ENCODE results near the gene CAMLG. TPM values are rescaled to one million over a fixed set of nuclear protein-coding genes. Genes with fewer than 3 reads are reported as not detected.

CAMLG gene
- total RNA-seq, 2 experiments from 2014 or later, result 19.8 to 35.2 TPM

- Mint-ChIP-seq H3K36me3 (ENCODE audit: low read depth) (peaks cover 43% of the 10 kb centered on the region), H3K9me3 (ENCODE audit: low read depth) (no peaks in the 10 kb centered on the region), H3K27ac (no peak overlapping the region), H3K27me3 (no peaks in the 10 kb centered on the region), H3K4me1 (no peaks in the 10 kb centered on the region), H3K4me3 (no peak overlapping the region)
- ATAC-seq (no peak), DNase-seq (no peak)
- ChIA-PET CTCF (interaction anchor here (0.6 to 1.0 kb wide), 4 partner anchors 8 to 123 kb away, joined by 3 to 4 read pairs (median 4); partner anchors contain the start of gene PCBD2), POLR2A (no interaction called here)
- intact Hi-C loops (cut with DNase I, micrococcal nuclease), result loop anchor here in 1 of 2 experiments (1.0 to 5.0 kb wide), 2 partner anchors 43 to 121 kb away; partner anchors contain the start of gene PCBD2
Observed at GRCh38 chr5:134784241-134784920, 46.0 kb downstream of the CAMLG start.

GRCh38 chr5:134784946-134785620 lies 46.7 kb downstream of the CAMLG start:
- no peak overlapping the region for H3K27ac Mint-ChIP-seq
- no peak for DNase-seq
- ChIA-PET POLR2A (no interaction called here), CTCF (interaction anchor here (0.6 to 1.0 kb wide), 3 partner anchors 8 to 119 kb away, joined by 3 to 4 read pairs (median 4); partner anchors contain the start of gene PCBD2)
- intact Hi-C loops (cut with DNase I, micrococcal nuclease), result loop anchor here in 1 of 2 experiments (1.0 to 5.0 kb wide), 2 partner anchors 42 to 120 kb away; partner anchors contain the start of gene PCBD2
- H3K4me1 Mint-ChIP-seq, result no peaks in the 10 kb centered on the region
- no peak for ATAC-seq
- H3K4me3 Mint-ChIP-seq, result no peak overlapping the region
- no peaks in the 10 kb centered on the region for H3K9me3 Mint-ChIP-seq (ENCODE audit: low read depth)
- H3K36me3 Mint-ChIP-seq (ENCODE audit: low read depth), result peaks cover 45% of the 10 kb centered on the region
- no peaks in the 10 kb centered on the region for H3K27me3 Mint-ChIP-seq

GRCh38 chr5:134787692-134788091 lies 49.3 kb downstream of the CAMLG start:
- ChIA-PET POLR2A (no interaction called here), CTCF (interaction anchor here (1.0 kb wide), 1 partner anchor 13 kb away, joined by 5 read pairs; no protein-coding TSS in a partner anchor)
- no peak overlapping the region for H3K27ac Mint-ChIP-seq
- H3K9me3 Mint-ChIP-seq (ENCODE audit: low read depth), result no peaks in the 10 kb centered on the region
- no peak for DNase-seq
- ATAC-seq, result no peak
- H3K4me1 Mint-ChIP-seq, result no peaks in the 10 kb centered on the region
- peaks cover 48% of the 10 kb centered on the region for H3K36me3 Mint-ChIP-seq (ENCODE audit: low read depth)
- H3K27me3 Mint-ChIP-seq, result no peaks in the 10 kb centered on the region
- H3K4me3 Mint-ChIP-seq, result no peak overlapping the region
- intact Hi-C loops (cut with DNase I, micrococcal nuclease), result no loop called here

GRCh38 chr5:134791580-134791979 lies 53.2 kb downstream of the CAMLG start:
- no peak overlapping the region for H3K27ac Mint-ChIP-seq
- ChIA-PET CTCF (interaction anchor here (1.5 kb wide), 1 partner anchor 13 kb away, joined by 4 read pairs; no protein-coding TSS in a partner anchor), POLR2A (no interaction called here)
- H3K36me3 Mint-ChIP-seq (ENCODE audit: low read depth), result peaks cover 55% of the 10 kb centered on the region
- DNase-seq (no peak), ATAC-seq (no peak)
- no peaks in the 10 kb centered on the region for H3K4me1 Mint-ChIP-seq
- no peaks in the 10 kb centered on the region for H3K27me3 Mint-ChIP-seq
- intact Hi-C loops (cut with DNase I, micrococcal nuclease), result no loop called here
- no peak overlapping the region for H3K4me3 Mint-ChIP-seq
- no peaks in the 10 kb centered on the region for H3K9me3 Mint-ChIP-seq (ENCODE audit: low read depth)

GRCh38 chr5:134792286-134792685 lies 53.9 kb downstream of the CAMLG start:
- ATAC-seq, result no peak
- CTCF ChIA-PET, result interaction anchor here (0.6 kb wide), 2 partner anchors 8 to 9 kb away, joined by 3 read pairs; no protein-coding TSS in a partner anchor
- POLR2A ChIA-PET, result no interaction called here
- no peak overlapping the region for H3K4me3 Mint-ChIP-seq
- no peaks in the 10 kb centered on the region for H3K4me1 Mint-ChIP-seq
- H3K36me3 Mint-ChIP-seq (ENCODE audit: low read depth), result peaks cover 51% of the 10 kb centered on the region
- no peaks in the 10 kb centered on the region for H3K9me3 Mint-ChIP-seq (ENCODE audit: low read depth)
- DNase-seq, result no peak
- peak overlapping the region; percentile 6 for H3K27ac Mint-ChIP-seq
- intact Hi-C loops (cut with DNase I, micrococcal nuclease), result no loop called here
- H3K27me3 Mint-ChIP-seq, result no peaks in the 10 kb centered on the region

GRCh38 chr5:134793111-134793510 lies 54.8 kb downstream of the CAMLG start:
- H3K36me3 Mint-ChIP-seq (ENCODE audit: low read depth), result peaks cover 53% of the 10 kb centered on the region
- ATAC-seq, result no peak
- CTCF ChIA-PET, result interaction anchor here (0.6 kb wide), 1 partner anchor 9 kb away, joined by 3 read pairs; no protein-coding TSS in a partner anchor
- peaks cover 2% of the 10 kb centered on the region for H3K4me1 Mint-ChIP-seq
- no peaks in the 10 kb centered on the region for H3K27me3 Mint-ChIP-seq
- DNase-seq, result no peak
- POLR2A ChIA-PET, result no interaction called here
- intact Hi-C loops (cut with DNase I, micrococcal nuclease), result no loop called here
- H3K27ac Mint-ChIP-seq, result no peak overlapping the region
- H3K4me3 Mint-ChIP-seq, result no peak overlapping the region
- H3K9me3 Mint-ChIP-seq (ENCODE audit: low read depth), result no peaks in the 10 kb centered on the region

GRCh38 chr5:134794082-134794481 lies 55.7 kb downstream of the CAMLG start:
- Mint-ChIP-seq H3K36me3 (ENCODE audit: low read depth) (peaks cover 56% of the 10 kb centered on the region), H3K27ac (no peak overlapping the region), H3K27me3 (no peaks in the 10 kb centered on the region), H3K4me3 (no peak overlapping the region), H3K4me1 (peaks cover 8% of the 10 kb centered on the region), H3K9me3 (ENCODE audit: low read depth) (no peaks in the 10 kb centered on the region)
- DNase-seq, result no peak
- intact Hi-C loops (cut with DNase I, micrococcal nuclease), result no loop called here
- ChIA-PET CTCF (no interaction called here), POLR2A (no interaction called here)
- no peak for ATAC-seq

GRCh38 chr5:134794819-134795218 lies 56.5 kb downstream of the CAMLG start:
- H3K27ac Mint-ChIP-seq, result no peak overlapping the region
- peaks cover 58% of the 10 kb centered on the region for H3K36me3 Mint-ChIP-seq (ENCODE audit: low read depth)
- H3K27me3 Mint-ChIP-seq, result no peaks in the 10 kb centered on the region
- intact Hi-C loops (cut with DNase I, micrococcal nuclease), result no loop called here
- DNase-seq (no peak), ATAC-seq (no peak)
- ChIA-PET POLR2A (no interaction called here), CTCF (interaction anchor here (1.8 kb wide), 1 partner anchor 37 kb away, joined by 5 read pairs; no protein-coding TSS in a partner anchor)
- H3K4me1 Mint-ChIP-seq, result peaks cover 8% of the 10 kb centered on the region
- H3K4me3 Mint-ChIP-seq, result no peak overlapping the region
- H3K9me3 Mint-ChIP-seq (ENCODE audit: low read depth), result no peaks in the 10 kb centered on the region

GRCh38 chr5:134798468-134798867 lies 60.1 kb downstream of the CAMLG start:
- Mint-ChIP-seq H3K9me3 (ENCODE audit: low read depth) (no peaks in the 10 kb centered on the region), H3K4me1 (peaks cover 8% of the 10 kb centered on the region), H3K36me3 (ENCODE audit: low read depth) (peaks cover 47% of the 10 kb centered on the region), H3K27me3 (no peaks in the 10 kb centered on the region), H3K4me3 (no peak overlapping the region), H3K27ac (no peak overlapping the region)
- ChIA-PET CTCF (no interaction called here), POLR2A (no interaction called here)
- DNase-seq, result no peak
- intact Hi-C loops (cut with DNase I, micrococcal nuclease), result no loop called here
- peak; percentile 78 for ATAC-seq

Other genes starting within 250 kb of the CAMLG start
- 10 to 100 TPM; 58.1 to 68.0 TPM for gene JADE2, start 212.9 kb upstream of the CAMLG start, total RNA-seq
- gene SAR1B, start 105.7 kb upstream of the CAMLG start, total RNA-seq, result 10 to 100 TPM; 40.3 to 54.9 TPM
- 10 to 100 TPM; 32.2 to 41.3 TPM for gene SEC24A, start 89.8 kb upstream of the CAMLG start, total RNA-seq
- gene DDX46, start 20.2 kb downstream of the CAMLG start, total RNA-seq, result 10 to 100 TPM; 63.5 to 86.7 TPM
- gene C5orf24, start 107.4 kb downstream of the CAMLG start, total RNA-seq, result 10 to 100 TPM; 24.5 to 24.9 TPM
- 10 to 100 TPM; 16.6 to 29.1 TPM for gene TXNDC15, start 135.8 kb downstream of the CAMLG start, total RNA-seq
- gene PCBD2, start 166.6 kb downstream of the CAMLG start, total RNA-seq, result 10 to 100 TPM; 10.0 to 12.8 TPM
- gene CATSPER3, start 229.4 kb downstream of the CAMLG start, total RNA-seq, result under 1 TPM; 0.40 to 0.69 TPM

All from activated CD4-positive, alpha-beta T cell treated with anti-CD3 and anti-CD28 coated beads for 36 hours (primary cell).